Measurements from ENCODE around the gene NR1H4. TPM values are rescaled to one million over a fixed set of nuclear protein-coding genes. Genes with fewer than 3 reads are reported as not detected.

The NR1H4 gene
- total and polyA plus RNA-seq, 4 donors, result 0.06 to 1.3 TPM; not detected in 2

DNA sequence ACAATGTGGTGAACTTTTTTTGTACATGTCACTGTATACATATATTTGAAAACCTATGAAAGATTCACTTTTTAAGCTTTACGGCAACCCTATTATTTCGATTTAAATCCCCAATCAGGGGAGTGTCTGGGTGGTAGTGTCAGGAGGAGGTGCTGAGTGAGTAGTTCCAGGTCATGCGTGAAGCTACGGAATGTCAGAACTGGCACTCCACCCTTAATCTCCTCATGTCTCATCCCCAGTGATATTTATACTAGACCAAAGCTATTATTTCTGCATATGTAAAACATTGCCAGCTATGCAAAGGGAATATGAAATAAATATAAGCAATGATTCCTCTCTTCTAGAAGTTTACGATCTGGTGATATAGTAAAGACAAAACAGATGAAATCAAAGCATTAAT, 12.3 kb downstream of the NR1H4 start:
- Histone ChIP-seq H3K27ac (ENCODE audit: low read depth in 1 of 2, low read length in 1 of 2) (no peak overlapping the region), H3K4me3 (no peak overlapping the region), H3K4me1 (ENCODE audit: control insufficient read depth in 5 of 5, insufficient read depth in 5 of 5, low read length in 5 of 5) (no peaks in the 10 kb centered on the region), H3K9ac (ENCODE audit: insufficient read depth in 1 of 2, low read length in 2 of 2) (no peak overlapping the region), H3K9me3 (ENCODE audit: control insufficient read depth in 4 of 4, insufficient read depth in 3 of 4, low read length in 3 of 4) (no peaks in the 10 kb centered on the region), H3K27me3 (ENCODE audit: control insufficient read depth in 3 of 3, insufficient read depth in 3 of 3, low read length in 2 of 3) (no peaks in the 10 kb centered on the region), H3K36me3 (ENCODE audit: control insufficient read depth in 4 of 4, insufficient read depth in 4 of 4, low read length in 4 of 4) (no peaks in the 10 kb centered on the region)
- TF ChIP-seq, protein P1, sequence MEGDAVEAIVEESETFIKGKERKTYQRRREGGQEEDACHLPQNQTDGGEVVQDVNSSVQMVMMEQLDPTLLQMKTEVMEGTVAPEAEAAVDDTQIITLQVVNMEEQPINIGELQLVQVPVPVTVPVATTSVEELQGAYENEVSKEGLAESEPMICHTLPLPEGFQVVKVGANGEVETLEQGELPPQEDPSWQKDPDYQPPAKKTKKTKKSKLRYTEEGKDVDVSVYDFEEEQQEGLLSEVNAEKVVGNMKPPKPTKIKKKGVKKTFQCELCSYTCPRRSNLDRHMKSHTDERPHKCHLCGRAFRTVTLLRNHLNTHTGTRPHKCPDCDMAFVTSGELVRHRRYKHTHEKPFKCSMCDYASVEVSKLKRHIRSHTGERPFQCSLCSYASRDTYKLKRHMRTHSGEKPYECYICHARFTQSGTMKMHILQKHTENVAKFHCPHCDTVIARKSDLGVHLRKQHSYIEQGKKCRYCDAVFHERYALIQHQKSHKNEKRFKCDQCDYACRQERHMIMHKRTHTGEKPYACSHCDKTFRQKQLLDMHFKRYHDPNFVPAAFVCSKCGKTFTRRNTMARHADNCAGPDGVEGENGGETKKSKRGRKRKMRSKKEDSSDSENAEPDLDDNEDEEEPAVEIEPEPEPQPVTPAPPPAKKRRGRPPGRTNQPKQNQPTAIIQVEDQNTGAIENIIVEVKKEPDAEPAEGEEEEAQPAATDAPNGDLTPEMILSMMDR (IDR thresholded peaks at IDR 0.05; ENCODE audit: control extremely low read depth, extremely low read depth), result no peak
- 78 to 86% methylated on average over 5 of the region's 5 CpGs for WGBS, 2 donors
- ATAC-seq (ENCODE audit: insufficient read depth, low FRiP score), result no peak
- no peak for DNase-seq

DNA sequence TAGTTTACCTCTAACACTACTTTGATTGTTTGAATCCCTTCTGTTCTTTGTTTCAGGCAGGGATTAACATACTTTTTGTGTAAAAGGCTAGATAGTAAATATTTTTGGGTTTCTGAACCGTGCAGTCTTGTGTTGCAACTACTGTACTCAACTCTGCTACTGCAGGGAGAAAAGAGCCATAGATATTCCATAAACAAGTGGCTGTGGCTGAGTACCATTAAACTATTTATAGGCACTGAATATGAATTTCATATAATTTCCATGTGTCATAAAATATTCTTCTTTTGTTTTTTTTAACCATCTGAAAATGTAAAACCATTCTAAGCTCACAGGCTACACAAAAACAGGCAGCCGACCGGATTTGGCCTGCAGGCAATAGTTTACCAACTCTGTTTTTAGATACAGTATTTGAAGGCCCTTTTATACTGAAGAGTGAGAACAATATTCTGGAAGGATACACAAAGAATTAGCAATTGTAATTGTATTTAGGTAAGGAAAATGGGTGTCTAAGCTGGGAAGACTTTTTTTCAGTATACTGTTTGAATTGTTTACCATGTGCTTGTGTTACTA, 15.7 kb downstream of the NR1H4 start:
- ATAC-seq (ENCODE audit: insufficient read depth, low FRiP score), result no peak
- Histone ChIP-seq H3K4me1 (ENCODE audit: control insufficient read depth in 5 of 5, insufficient read depth in 5 of 5, low read length in 5 of 5) (no peaks in the 10 kb centered on the region), H3K4me3 (no peak overlapping the region), H3K9me3 (ENCODE audit: control insufficient read depth in 4 of 4, insufficient read depth in 3 of 4, low read length in 3 of 4) (no peaks in the 10 kb centered on the region), H3K27me3 (ENCODE audit: control insufficient read depth in 3 of 3, insufficient read depth in 3 of 3, low read length in 2 of 3) (no peaks in the 10 kb centered on the region), H3K27ac (ENCODE audit: low read depth in 1 of 2, low read length in 1 of 2) (no peak overlapping the region), H3K36me3 (ENCODE audit: control insufficient read depth in 4 of 4, insufficient read depth in 4 of 4, low read length in 4 of 4) (no peaks in the 10 kb centered on the region), H3K9ac (ENCODE audit: insufficient read depth in 1 of 2, low read length in 2 of 2) (no peak overlapping the region)
- DNase-seq, result no peak
- WGBS, 2 donors, result 67 to 78% methylated on average over 3 of the region's 3 CpGs
- TF ChIP-seq, protein P1 (IDR thresholded peaks at IDR 0.05; ENCODE audit: control extremely low read depth, extremely low read depth), result no peak

DNA sequence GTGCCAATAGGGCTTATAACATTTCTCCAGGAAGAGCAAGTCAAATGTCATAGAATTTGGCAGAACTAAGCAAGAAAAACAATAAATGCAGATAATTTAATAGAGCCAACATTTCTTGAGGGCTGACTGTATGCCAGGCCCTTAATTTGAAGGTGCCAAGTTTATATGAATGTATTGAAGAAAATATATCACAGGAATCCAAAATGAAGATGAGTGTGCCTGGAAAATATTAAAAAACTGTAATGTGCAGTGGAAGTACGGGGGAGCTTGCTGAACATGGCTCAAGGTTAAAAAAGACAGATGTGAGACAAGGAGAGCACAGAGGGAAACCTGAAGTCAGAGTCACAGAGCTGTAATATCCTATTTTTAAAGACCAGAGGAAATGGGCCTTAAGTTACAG, 16.4 kb downstream of the NR1H4 start:
- DNase-seq (no peak), ATAC-seq (ENCODE audit: insufficient read depth, low FRiP score) (no peak)
- no peak overlapping the region for H3K9ac ChIP-seq (ENCODE audit: insufficient read depth in 1 of 2, low read length in 2 of 2)
- TF ChIP-seq, protein P1 (IDR thresholded peaks at IDR 0.05; ENCODE audit: control extremely low read depth, extremely low read depth), result no peak
- no peak overlapping the region for H3K27ac ChIP-seq (ENCODE audit: low read depth in 1 of 2, low read length in 1 of 2)
- H3K9me3 ChIP-seq (ENCODE audit: control insufficient read depth in 4 of 4, insufficient read depth in 3 of 4, low read length in 3 of 4), result no peaks in the 10 kb centered on the region
- H3K27me3 ChIP-seq (ENCODE audit: control insufficient read depth in 3 of 3, insufficient read depth in 3 of 3, low read length in 2 of 3), result no peaks in the 10 kb centered on the region
- no peaks in the 10 kb centered on the region for H3K36me3 ChIP-seq (ENCODE audit: control insufficient read depth in 4 of 4, insufficient read depth in 4 of 4, low read length in 4 of 4)
- no peak overlapping the region for H3K4me3 ChIP-seq
- H3K4me1 ChIP-seq (ENCODE audit: control insufficient read depth in 5 of 5, insufficient read depth in 5 of 5, low read length in 5 of 5), result no peaks in the 10 kb centered on the region
- WGBS, 2 donors, result 74 to 85% methylated on average over 1 of the region's 1 CpG

DNA sequence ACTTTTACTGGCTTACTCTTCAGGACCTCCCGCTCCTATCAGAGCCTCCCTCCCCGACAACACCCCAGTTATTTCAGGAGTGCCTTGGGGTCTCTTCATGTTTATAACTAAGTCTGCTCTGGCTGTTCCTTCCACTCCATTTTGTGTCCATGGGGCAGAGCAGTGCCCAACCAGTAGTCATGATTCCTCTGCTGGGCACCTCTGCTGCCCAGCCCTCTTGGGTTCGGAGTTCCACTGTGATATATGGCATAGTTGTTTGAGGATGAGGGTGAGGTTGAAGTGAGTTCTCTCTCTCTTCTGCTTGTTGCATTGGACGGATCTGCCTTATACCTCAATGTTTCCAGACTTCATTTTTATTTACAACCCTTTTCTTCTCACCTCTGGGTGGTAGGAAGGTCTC, 17.4 kb downstream of the NR1H4 start:
- Histone ChIP-seq H3K36me3 (ENCODE audit: control insufficient read depth in 4 of 4, insufficient read depth in 4 of 4, low read length in 4 of 4) (no peaks in the 10 kb centered on the region), H3K4me1 (ENCODE audit: control insufficient read depth in 5 of 5, insufficient read depth in 5 of 5, low read length in 5 of 5) (no peaks in the 10 kb centered on the region), H3K27me3 (ENCODE audit: control insufficient read depth in 3 of 3, insufficient read depth in 3 of 3, low read length in 2 of 3) (no peaks in the 10 kb centered on the region), H3K27ac (ENCODE audit: low read depth in 1 of 2, low read length in 1 of 2) (no peak overlapping the region), H3K9ac (ENCODE audit: insufficient read depth in 1 of 2, low read length in 2 of 2) (no peak overlapping the region), H3K9me3 (ENCODE audit: control insufficient read depth in 4 of 4, insufficient read depth in 3 of 4, low read length in 3 of 4) (no peaks in the 10 kb centered on the region), H3K4me3 (no peak overlapping the region)
- ATAC-seq (ENCODE audit: insufficient read depth, low FRiP score) (no peak), DNase-seq (no peak)
- WGBS, 2 donors, result 73 to 75% methylated on average over 4 of the region's 4 CpGs
- TF ChIP-seq, protein P1 (IDR thresholded peaks at IDR 0.05; ENCODE audit: control extremely low read depth, extremely low read depth), result no peak

All from lung (tissue), 12 donors.